Measurements from ENCODE around the gene KIF26B.

The KIF26B gene

DNA sequence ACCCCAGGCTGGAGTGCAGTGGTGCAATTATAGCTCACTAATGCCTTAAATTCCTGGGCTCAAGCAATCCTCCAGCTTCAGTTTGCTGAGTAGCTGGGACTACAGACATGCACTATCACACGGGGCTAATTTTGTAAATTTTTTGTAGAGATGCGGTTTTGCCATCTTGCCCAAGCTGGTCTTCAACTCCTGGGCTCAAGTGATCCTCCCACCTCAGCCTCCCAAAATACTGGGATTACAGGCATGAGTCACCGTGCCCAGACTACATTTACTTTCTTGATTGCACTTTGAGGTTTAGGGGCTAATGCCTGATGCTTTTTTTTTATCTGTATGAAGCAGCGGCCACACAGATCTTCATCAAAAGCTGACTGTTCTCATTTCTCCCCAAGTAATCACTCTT, 124.6 kb downstream of the KIF26B start:
- Histone ChIP-seq H3F3A (ENCODE audit: insufficient read depth, low read length) (no peaks in the 10 kb centered on the region), H3K9ac (ENCODE audit: low read length) (no peak overlapping the region), H2AFZ (ENCODE audit: low read length) (no peak overlapping the region), H3K4me3 (ENCODE audit: low read depth, low read length, poor library complexity, severe bottlenecking) (no peak overlapping the region), H3K27ac (ENCODE audit: low read depth, low read length, poor library complexity, severe bottlenecking) (no peak overlapping the region), H3K9me3 (ENCODE audit: low read length) (no peaks in the 10 kb centered on the region), H4K20me1 (ENCODE audit: insufficient read depth, low read length) (no peaks in the 10 kb centered on the region), H3K9me2 (ENCODE audit: low read depth, low read length) (no peaks in the 10 kb centered on the region), H3K4me1 (ENCODE audit: insufficient read depth, low read length, severe bottlenecking) (no peaks in the 10 kb centered on the region), H3K79me2 (ENCODE audit: insufficient read depth, low read length) (no peaks in the 10 kb centered on the region), H3K27me3 (ENCODE audit: insufficient read depth, low read length) (no peaks in the 10 kb centered on the region), H3K36me3 (ENCODE audit: insufficient read depth, low read length) (no peaks in the 10 kb centered on the region), H3K4me2 (ENCODE audit: low read length) (no peak overlapping the region)
- TF ChIP-seq, protein P1, sequence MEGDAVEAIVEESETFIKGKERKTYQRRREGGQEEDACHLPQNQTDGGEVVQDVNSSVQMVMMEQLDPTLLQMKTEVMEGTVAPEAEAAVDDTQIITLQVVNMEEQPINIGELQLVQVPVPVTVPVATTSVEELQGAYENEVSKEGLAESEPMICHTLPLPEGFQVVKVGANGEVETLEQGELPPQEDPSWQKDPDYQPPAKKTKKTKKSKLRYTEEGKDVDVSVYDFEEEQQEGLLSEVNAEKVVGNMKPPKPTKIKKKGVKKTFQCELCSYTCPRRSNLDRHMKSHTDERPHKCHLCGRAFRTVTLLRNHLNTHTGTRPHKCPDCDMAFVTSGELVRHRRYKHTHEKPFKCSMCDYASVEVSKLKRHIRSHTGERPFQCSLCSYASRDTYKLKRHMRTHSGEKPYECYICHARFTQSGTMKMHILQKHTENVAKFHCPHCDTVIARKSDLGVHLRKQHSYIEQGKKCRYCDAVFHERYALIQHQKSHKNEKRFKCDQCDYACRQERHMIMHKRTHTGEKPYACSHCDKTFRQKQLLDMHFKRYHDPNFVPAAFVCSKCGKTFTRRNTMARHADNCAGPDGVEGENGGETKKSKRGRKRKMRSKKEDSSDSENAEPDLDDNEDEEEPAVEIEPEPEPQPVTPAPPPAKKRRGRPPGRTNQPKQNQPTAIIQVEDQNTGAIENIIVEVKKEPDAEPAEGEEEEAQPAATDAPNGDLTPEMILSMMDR (IDR thresholded peaks at IDR 0.05; ENCODE audit: low read length) = no peak
- TF ChIP-seq EZH2 (IDR thresholded peaks at IDR 0.05; ENCODE audit: borderline replicate concordance, low read length) = no peak

DNA sequence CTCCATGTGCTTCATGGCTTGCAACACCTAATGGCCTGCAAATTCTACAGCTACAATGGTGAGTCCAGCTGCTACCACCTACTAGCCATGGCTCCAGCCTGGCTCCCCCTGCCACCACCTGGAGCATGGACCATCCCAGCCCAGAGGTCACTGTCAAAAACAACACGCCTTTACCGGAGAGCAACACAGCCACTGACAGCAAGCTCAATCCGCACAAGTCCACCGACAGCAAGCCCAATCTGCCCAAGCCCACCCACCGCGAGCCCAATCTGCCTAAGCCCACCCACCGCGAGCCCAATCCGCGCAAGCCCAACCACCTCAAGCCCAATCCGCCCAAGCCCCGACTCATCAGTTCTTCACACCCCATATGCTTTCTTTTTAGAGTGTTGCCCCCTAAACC, 128.2 kb downstream of the KIF26B start:
- no peaks in the 10 kb centered on the region for H3K79me2 ChIP-seq (ENCODE audit: insufficient read depth, low read length)
- no peak overlapping the region for H3K9ac ChIP-seq (ENCODE audit: low read length)
- no peaks in the 10 kb centered on the region for H3K9me2 ChIP-seq (ENCODE audit: low read depth, low read length)
- no peaks in the 10 kb centered on the region for H3K36me3 ChIP-seq (ENCODE audit: insufficient read depth, low read length)
- H3K9me3 ChIP-seq (ENCODE audit: low read length) = no peaks in the 10 kb centered on the region
- no peak overlapping the region for H3K27ac ChIP-seq (ENCODE audit: low read depth, low read length, poor library complexity, severe bottlenecking)
- TF ChIP-seq EZH2 (IDR thresholded peaks at IDR 0.05; ENCODE audit: borderline replicate concordance, low read length) = no peak
- no peak overlapping the region for H3K4me3 ChIP-seq (ENCODE audit: low read depth, low read length, poor library complexity, severe bottlenecking)
- no peaks in the 10 kb centered on the region for H4K20me1 ChIP-seq (ENCODE audit: insufficient read depth, low read length)
- no peaks in the 10 kb centered on the region for H3K4me1 ChIP-seq (ENCODE audit: insufficient read depth, low read length, severe bottlenecking)
- no peak overlapping the region for H3K4me2 ChIP-seq (ENCODE audit: low read length)
- H2AFZ ChIP-seq (ENCODE audit: low read length) = no peak overlapping the region
- no peaks in the 10 kb centered on the region for H3F3A ChIP-seq (ENCODE audit: insufficient read depth, low read length)
- no peaks in the 10 kb centered on the region for H3K27me3 ChIP-seq (ENCODE audit: insufficient read depth, low read length)

DNA sequence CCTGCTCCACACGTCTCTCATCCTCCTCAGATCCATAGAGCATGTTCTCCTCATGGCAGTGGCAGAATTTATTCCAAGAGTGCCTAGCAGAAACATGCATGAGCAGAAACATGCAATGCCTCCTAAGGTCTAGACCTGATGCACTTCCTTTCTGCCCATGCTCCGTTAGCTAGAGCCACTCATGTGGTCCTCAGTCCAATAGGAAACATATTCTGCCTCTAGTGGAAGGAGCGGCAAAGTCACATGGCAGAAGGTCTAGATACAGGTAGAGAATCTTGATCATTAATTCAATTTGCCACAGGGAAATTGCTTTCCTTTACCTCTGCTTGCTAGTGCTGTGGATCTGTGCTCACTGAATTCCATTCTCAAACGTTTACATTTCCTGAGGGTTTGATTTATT, 130.4 kb downstream of the KIF26B start:
- no peak overlapping the region for H3K9ac ChIP-seq (ENCODE audit: low read length)
- no peaks in the 10 kb centered on the region for H3K9me3 ChIP-seq (ENCODE audit: low read length)
- H3K27me3 ChIP-seq (ENCODE audit: insufficient read depth, low read length) = no peaks in the 10 kb centered on the region
- H2AFZ ChIP-seq (ENCODE audit: low read length) = no peak overlapping the region
- H4K20me1 ChIP-seq (ENCODE audit: insufficient read depth, low read length) = no peaks in the 10 kb centered on the region
- no peak overlapping the region for H3K4me2 ChIP-seq (ENCODE audit: low read length)
- H3K27ac ChIP-seq (ENCODE audit: low read depth, low read length, poor library complexity, severe bottlenecking) = no peak overlapping the region
- TF ChIP-seq EZH2 (IDR thresholded peaks at IDR 0.05; ENCODE audit: borderline replicate concordance, low read length) = no peak
- TF ChIP-seq, protein P1 (IDR thresholded peaks at IDR 0.05; ENCODE audit: low read length) = no peak
- H3K4me1 ChIP-seq (ENCODE audit: insufficient read depth, low read length, severe bottlenecking) = no peaks in the 10 kb centered on the region
- H3K36me3 ChIP-seq (ENCODE audit: insufficient read depth, low read length) = no peaks in the 10 kb centered on the region
- no peaks in the 10 kb centered on the region for H3K79me2 ChIP-seq (ENCODE audit: insufficient read depth, low read length)
- no peak overlapping the region for H3K4me3 ChIP-seq (ENCODE audit: low read depth, low read length, poor library complexity, severe bottlenecking)
- no peaks in the 10 kb centered on the region for H3K9me2 ChIP-seq (ENCODE audit: low read depth, low read length)
- no peaks in the 10 kb centered on the region for H3F3A ChIP-seq (ENCODE audit: insufficient read depth, low read length)

DNA sequence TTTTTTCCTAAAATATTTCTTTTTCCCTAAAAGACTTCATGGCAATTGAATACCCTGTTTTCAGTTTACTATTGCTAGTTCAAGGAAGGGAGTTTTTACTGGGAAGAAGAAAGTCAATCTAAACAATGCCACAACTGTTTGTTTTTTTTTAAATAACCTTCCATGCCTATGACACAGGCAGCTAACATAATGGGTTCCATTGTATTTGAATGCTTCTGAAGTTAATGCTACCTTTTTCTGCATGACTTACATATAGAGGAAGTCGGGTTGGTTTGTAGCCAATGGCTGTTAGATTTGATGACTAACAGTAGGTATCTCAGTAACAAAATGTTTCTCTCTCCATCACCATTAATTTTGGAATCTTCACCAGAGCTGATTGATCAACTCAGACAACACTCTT, 134.0 kb downstream of the KIF26B start:
- no peak overlapping the region for H3K4me2 ChIP-seq (ENCODE audit: low read length)
- no peaks in the 10 kb centered on the region for H3F3A ChIP-seq (ENCODE audit: insufficient read depth, low read length)
- no peaks in the 10 kb centered on the region for H3K79me2 ChIP-seq (ENCODE audit: insufficient read depth, low read length)
- no peaks in the 10 kb centered on the region for H3K4me1 ChIP-seq (ENCODE audit: insufficient read depth, low read length, severe bottlenecking)
- H3K9me2 ChIP-seq (ENCODE audit: low read depth, low read length) = no peaks in the 10 kb centered on the region
- H3K36me3 ChIP-seq (ENCODE audit: insufficient read depth, low read length) = no peaks in the 10 kb centered on the region
- no peaks in the 10 kb centered on the region for H3K9me3 ChIP-seq (ENCODE audit: low read length)
- H3K9ac ChIP-seq (ENCODE audit: low read length) = no peak overlapping the region
- H4K20me1 ChIP-seq (ENCODE audit: insufficient read depth, low read length) = no peaks in the 10 kb centered on the region
- no peak overlapping the region for H2AFZ ChIP-seq (ENCODE audit: low read length)
- H3K27ac ChIP-seq (ENCODE audit: low read depth, low read length, poor library complexity, severe bottlenecking) = no peak overlapping the region
- no peaks in the 10 kb centered on the region; the same call in 1 of the 2 replicates for H3K27me3 ChIP-seq (ENCODE audit: insufficient read depth, low read length)
- H3K4me3 ChIP-seq (ENCODE audit: low read depth, low read length, poor library complexity, severe bottlenecking) = no peak overlapping the region
- TF ChIP-seq EZH2 (IDR thresholded peaks at IDR 0.05; ENCODE audit: borderline replicate concordance, low read length) = no peak
- TF ChIP-seq, protein P1 (IDR thresholded peaks at IDR 0.05; ENCODE audit: low read length) = no peak
